Measurements from ENCODE around the gene PRKAB2.
"Not testable (repeated sequence)": the region's sequence is repeated elsewhere in the genome, so short reads cannot be mapped to it uniquely, and the experiment has no call there.

PRKAB2 gene, protein sequence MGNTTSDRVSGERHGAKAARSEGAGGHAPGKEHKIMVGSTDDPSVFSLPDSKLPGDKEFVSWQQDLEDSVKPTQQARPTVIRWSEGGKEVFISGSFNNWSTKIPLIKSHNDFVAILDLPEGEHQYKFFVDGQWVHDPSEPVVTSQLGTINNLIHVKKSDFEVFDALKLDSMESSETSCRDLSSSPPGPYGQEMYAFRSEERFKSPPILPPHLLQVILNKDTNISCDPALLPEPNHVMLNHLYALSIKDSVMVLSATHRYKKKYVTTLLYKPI

DNA sequence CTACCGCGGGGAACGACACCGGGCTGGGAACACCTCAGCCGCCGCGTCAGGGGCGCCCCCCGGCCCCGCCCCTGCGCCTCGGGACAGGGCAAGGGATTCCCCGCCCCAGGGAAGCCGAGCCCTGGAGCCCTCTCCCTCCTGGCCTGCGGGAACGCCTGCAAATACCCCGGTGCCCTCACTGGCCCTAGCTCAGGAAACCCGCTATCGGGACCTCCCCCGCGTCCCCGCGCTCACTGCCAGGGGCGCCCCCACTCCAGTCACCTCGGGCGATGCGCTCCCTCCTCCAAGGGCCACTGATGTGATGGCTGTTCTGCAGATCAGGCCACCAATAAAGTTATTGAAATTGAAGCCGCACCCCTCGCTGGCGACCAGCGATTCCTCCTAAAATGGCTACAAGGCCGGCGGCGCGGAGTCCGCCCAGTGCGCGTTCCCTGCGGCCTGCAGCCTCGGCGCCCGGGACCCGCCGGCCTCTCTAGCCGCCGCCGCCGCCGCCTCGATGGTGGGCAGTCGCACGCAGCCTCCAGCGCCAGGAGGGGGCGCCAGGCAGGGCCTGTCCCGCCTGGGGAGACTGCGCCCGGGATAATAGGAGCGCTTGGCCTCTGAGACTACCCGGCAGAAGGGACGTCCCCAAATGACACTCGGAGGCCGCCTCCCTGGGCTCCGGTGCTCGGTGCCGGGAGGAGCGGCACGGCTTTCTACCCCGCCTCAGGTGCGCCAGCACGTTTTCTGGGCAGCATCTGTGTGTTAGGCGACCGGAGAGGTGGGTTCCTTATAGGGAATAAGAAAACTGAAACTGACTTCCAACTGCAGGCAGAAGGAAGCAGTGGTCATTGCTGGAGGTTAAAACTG, at the start of gene PRKAB2:
Gene PRKAB2, minus strand, starts transcription at position 303 of the 849 bp plus-strand sequence. CDS start 326 bp downstream, outside the sequence.
- peak; percentile 92 to 93 for DNase-seq (ENCODE audit: low read depth in 2 of 2)

DNA sequence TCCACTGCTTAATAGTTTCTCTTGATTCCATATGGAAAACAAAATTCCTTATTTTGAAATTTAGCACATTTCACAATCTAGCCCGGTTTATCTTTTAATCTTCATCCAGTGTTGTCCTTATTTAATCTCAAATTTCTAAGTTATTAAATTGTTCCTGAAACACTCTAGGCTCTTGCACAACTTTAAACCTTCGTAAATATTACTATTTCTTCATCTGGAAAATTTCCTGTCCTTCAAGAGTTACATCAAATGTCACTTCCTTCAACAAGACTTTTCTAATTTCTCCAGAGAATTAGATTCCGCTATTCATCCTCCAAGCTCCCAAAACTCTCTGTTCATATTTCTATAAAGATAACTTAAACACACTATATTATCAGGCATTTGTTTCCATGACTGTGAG, 46.3 kb upstream of the PRKAB2 start:
- no peak for DNase-seq (ENCODE audit: low read depth in 2 of 2)

DNA sequence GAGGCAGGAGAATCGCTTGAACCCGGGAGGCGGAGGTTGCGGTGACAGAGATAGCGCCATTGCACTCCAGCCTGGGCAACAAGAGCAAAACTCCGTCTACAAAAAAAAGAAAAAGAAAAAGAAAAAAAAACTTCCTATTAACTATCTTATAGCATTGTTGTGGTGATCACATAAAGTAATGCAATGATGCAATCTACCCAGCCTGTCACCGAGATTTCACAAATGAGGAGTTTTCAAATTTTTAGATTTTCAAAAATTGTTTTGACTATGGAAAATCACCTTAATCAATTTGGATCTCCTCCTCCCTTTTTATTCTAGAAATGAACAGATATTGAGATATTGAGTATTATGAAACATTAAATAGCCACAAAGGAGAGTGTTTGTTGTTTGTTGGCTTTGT, 44.9 kb upstream of the PRKAB2 start:
- no peak for DNase-seq (ENCODE audit: low read depth in 2 of 2)

DNA sequence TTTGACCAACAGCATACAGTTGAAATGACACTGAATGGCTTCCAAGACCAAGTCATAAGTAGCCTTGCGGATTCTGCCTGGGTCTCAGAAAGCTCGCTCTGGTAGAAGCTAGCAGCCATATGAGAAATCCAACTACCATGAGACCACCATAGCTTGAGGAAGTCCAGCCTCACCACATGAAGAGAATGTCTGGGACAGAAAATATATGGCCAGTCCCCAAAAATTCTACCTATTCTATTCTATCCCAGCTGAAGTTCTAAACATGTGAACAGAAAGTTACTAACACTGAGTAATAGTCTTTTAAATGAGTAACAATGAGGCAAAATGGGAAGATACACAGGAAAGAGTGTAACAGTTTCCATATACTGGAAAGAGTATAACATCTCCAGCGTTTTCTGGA, 43.9 kb upstream of the PRKAB2 start:
- no peak for DNase-seq (ENCODE audit: low read depth in 2 of 2)

DNA sequence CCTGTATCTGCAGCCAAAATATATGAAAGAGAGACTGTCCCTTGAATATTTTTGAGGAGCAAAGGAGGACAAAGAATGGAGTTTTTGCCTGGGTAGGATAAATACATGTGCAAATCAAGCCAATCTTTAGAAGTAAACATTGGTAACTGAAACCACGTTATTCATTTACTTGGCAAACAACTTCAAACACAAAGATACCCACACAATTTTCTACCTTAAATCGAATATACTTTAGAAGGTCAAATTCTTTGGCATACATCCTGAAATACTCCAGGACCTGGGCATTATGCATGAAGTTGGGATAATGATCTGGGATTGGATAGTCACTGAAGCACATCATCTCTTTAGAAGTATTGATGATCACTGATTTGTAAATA, 43.3 kb upstream of the PRKAB2 start:
- DNase-seq (ENCODE audit: low read depth in 2 of 2), result no peak

DNA sequence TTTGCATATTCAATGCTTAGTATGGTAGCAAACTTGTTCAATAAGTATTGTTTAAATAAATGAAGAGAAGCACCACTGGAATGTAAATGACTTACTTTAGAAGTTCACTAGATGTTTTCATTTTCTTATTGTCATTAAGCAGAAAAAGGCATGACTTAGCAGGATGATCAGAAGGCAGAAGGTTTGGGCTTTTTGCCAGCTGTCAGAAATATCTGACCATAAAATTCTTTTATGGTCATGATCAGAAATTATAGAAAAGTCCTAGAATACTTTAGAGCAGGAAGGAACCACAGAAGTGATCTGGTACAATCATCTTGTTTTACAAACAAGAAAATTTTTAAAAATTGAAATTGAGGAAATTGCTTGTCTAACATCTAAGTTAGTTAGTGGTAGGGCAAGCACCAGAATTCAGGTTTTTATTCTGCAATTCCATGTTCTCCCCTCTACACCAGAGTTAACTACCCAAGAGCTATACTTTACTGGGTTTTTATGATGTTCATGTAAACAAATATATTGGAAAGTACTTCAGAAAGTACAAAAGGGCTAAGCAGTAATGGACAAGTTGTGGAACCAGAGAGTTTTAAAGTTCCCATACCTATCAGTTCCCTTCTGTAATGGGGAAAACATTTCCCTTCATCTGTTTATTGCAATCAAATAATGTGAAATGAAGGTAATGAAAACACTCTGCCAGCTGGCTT, 42.7 kb upstream of the PRKAB2 start:
- DNase-seq (ENCODE audit: low read depth in 2 of 2), result no peak

DNA sequence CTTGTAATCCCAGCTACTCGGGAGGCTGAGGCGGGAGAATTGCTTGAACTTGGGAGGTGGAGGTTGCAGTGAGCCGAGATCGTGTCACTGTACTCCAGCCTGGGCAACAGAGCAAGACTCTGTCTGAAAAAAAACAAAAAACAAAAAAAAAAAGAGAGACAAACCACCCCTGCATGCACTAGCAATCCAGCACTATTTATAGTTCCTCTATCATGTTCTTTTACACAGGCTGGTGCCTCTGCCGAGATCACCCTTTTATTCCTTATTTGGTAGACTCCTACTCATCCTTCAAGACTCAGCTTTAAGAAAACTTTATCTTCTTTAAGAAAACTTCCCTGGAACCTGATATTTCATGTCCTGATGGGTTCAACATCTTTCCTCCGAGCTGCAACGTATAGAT, 42.1 kb upstream of the PRKAB2 start:
- DNase-seq (ENCODE audit: low read depth in 2 of 2), result no peak

DNA sequence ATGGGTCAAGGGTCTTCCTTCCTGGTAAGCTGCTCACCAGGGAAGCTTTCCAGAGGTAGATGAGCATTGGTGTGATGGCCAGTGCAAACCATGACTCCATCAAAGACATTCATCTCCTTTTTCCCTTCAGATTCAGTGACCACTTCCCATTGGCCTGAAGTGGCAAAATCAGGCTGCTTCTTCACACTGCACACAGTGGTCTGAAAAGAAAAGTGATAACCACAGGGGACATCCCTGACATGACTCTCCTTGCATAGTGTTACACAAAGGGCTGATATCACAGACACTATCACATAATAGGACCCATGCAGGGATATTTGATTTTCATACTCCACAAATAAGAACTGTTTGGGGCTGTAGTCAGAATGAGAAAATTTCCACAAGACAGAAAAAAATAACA, 41.0 kb upstream of the PRKAB2 start:
- DNase-seq (ENCODE audit: low read depth in 2 of 2), result no peak

DNA sequence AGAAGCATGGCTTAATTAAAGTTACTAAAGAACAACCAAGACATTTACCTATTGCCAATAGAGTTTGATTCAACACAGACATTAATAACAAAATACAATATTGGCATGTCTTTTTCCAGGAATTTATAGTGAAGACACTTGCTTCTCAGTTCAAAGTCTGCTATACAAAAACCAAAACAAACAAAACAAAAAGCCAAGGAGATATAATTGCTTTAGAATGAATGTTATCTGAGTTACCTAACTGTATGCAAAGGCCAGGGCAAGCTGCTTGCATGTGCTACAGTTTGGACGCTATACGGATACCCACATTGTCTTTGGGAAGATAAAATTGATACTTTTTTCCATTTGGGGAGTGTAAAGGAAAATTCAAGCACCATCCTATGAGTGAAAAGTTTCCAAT, 39.3 kb upstream of the PRKAB2 start:
- no peak for DNase-seq (ENCODE audit: low read depth in 2 of 2)

DNA sequence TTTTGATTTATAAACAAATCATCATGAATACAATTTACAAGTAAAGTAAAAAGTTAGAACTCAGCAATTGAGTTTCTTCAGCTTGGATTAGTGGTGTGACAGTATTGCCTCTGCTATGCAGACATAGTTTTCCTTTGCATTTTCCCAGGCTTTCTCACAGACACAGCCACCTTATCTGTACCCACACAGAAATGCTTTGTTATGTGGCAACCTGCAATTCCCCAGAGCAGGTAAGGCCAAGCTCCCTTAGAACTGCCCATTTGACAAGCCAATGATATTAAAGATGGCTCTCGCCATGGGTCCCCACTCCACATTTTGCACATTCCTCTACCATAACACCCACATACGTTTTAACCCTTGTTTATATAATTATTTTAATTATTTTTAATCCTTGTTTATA, 38.7 kb upstream of the PRKAB2 start:
- DNase-seq (ENCODE audit: low read depth in 2 of 2), result no peak

DNA sequence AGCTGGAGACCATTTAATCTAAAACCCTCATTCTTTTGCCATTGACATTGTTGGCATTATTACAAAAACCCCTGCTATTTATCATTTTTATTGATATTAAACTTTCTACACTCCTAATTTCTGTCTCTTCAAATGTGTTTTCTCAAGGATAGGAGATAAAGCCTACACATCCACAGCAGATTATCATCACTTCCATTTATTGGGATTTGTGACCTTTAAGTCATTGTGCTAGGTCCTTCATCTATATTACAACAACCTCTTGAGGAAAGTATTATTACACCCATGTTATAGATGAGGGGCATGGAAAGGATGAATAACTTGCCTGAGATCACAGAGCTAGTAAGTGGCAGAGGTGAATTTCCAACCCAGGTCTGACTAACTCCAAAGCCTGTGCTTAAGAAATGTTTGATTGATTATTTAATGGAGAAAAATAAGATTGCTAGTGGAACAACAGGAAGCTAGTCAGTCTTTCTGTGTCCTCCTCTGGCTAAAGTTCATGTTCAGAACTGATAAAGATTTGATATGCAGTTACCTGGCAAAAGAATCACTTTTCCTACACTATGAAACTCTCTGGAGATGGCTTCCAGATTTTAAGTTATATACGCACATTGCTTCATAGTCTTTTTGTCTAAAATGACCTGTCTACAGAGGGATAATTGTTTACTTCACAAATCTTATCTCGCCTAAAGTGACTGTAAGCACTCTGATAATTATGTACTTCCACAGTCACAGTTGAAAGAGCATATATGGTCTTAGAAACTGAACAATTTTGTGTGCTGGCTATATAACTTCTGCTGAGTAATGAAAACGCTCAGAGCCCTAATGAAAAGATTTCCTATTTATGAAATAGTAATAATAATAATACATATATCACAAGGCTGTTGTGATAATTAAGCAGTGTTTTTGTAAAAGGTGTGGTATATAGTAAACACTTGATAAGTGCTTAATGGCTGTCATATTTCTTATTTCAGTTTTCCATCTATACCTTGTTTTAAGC, 37.9 kb upstream of the PRKAB2 start:
- DNase-seq (ENCODE audit: low read depth in 2 of 2), result no peak

DNA sequence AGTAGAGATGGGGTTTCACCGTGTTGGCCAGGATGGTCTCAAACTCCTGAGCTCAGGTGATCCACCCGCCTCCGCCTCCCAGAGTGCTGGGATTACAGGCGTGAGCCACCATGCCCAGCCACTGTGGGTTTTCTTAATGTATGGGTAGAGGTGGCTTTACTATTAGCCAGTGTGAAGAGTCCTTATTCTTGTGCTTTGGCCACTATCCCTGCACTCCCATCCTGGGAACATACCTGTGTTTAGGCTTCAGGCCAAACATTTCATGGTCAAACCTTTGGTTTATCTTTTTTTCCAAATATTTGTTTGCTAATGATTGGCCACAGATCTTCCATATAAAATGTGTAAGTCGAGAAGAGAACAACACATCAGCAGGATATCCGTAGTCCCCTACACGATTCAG, 36.3 kb upstream of the PRKAB2 start:
- DNase-seq (ENCODE audit: low read depth in 2 of 2), result no peak

DNA sequence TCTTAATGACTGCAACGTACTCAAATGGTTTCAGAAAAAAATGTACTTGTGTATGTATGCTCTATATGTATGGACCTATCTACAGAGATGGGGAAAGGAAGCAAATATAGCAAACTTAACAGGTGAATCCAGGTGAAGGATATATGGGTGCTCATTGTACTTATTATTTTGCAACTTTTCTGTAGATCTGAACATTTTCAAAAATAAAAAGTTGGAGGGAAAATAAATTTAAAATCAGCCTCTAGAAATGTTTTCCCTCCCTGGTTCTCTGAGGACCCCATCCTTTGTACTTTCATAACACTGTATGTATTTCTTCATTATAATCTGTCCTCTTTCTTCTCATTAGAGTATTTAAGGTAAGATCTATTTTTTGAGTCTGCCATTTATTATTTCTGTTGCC, 34.9 kb upstream of the PRKAB2 start:
- DNase-seq (ENCODE audit: low read depth in 2 of 2), result no peak

DNA sequence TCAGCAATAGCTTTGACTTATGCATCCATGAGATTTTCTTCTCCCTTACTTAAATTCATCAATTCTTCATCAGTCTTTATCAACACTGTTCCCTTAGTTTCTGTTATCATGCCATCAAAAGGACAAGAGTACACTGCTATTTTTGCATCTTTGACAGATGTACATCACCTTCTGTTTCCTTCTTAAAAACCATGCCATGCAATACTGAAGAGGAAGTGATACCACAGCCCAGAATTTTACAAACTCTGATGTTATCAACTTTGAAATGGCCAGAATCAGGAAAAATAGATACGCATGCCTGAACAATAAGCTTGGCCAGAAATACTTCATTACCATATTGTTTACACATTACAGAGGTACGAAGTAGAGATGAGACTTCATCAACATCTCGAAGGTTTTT, 31.8 kb upstream of the PRKAB2 start:
- DNase-seq (ENCODE audit: low read depth in 2 of 2), result no peak

DNA sequence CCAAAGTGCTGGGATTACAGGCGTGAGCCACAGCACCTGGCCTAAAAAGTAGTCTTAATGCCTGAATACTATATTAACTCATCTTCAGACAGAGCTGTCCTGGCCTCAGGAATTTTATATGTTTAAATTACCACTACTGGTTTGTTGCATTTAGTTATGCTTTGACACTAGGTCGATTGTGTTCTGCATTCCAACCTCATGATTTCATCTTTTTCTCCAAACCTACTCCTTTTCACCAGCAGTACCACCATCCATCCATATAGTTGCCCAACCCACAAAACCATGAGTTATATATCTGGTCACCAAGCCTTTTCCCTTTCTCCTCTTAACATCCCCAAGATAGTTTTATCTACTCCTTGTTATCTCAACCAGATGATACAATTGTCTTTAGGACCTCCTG, 30.3 kb upstream of the PRKAB2 start:
- no peak for DNase-seq (ENCODE audit: low read depth in 2 of 2)

DNA sequence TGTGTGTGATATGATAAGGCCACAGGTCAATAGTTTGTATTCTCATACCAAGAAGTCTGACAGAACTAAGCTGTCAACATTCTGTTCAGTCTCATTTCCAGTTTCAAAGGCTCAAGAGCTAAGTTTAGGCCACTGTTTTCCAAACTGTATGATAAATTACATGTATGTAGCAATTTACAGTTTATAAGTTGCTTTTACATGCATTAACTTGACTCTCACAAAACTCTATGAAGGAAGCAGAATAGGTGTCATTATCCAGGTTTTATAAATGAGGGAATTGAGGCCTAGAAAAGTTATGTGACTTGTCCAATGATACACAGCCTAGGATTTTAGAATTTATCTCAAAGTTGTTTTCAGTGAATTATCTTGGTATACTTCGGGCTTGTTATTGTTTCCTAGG, 29.5 kb upstream of the PRKAB2 start:
- DNase-seq (ENCODE audit: low read depth in 2 of 2), result no peak

DNA sequence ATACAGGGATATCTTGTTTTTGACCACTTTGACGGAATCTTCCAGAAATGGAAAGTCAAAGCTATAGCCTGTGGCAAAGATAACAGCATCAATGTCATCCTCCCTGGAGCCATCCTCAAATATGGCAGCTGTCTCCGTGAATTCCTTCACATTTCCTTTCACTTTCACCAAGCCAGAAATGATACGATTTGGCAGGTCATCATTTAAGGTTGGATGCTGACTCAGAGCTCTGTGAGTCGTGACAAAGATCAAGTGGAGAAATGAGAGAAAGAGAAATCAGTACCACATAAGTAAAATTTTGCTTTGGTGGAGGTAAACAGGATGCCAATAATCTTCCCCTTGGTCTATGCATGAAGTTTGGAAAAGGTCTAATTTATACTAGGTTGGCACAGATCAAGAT, 29.0 kb upstream of the PRKAB2 start:
- DNase-seq (ENCODE audit: low read depth in 2 of 2), result no peak

DNA sequence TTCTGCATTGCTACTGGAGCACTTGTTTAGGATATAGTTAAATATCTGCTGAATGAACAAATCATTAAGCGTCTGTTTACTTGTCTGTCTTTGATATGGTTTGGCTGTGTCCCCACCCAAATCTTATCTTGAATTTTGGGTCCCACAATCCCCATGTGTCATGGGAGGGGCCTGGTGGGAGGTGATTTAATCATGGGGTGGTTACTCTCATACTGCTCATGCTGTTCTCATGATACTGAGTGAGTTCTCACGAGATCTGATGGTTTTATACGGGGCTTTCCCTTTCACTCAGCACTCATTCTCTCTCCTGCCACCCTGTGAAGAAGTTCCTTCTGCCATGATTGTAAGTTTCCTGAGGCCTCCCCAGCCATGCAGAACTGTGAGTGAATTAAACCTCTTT, 25.1 kb upstream of the PRKAB2 start:
- DNase-seq (ENCODE audit: low read depth in 2 of 2), result not testable (repeated sequence)

DNA sequence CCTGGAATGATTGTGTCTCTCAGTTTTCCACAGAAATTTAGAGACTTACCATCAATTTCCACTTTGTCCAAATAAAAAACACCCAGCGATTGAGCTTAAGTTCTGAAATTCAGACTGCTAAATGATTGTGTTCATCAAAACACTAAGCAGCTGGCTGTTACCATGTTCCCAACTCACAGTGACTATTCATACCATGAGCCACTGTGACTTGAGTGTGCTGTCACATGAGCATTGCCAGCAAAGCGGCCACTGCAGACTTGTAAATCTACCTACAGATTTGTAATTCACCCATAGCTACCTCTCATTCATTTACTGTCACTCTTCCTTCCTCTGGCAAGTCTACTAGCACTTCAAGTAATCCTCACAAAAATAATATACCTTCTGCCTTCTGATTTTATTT, 17.2 kb upstream of the PRKAB2 start:
- DNase-seq (ENCODE audit: low read depth in 2 of 2), result no peak

DNA sequence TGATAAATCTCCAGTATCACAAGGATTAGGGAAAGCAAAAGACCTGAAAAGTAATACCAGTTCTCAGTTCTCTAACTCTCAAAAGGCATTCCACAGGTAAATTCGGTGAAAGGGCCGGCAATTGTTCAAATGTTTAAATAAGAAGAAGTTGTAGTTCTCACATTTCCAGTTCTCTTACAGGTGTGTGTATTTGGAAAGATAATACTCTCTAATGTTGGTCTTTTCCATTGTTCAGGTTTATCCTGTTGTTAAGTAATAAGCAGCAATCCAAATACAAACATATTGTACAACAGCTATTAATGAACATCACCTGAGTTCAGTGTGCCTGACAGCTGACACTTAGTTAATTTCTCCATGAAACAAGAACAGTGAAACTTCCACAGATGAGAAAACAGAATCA, 13.2 kb upstream of the PRKAB2 start:
- no peak for DNase-seq (ENCODE audit: low read depth in 2 of 2)

DNA sequence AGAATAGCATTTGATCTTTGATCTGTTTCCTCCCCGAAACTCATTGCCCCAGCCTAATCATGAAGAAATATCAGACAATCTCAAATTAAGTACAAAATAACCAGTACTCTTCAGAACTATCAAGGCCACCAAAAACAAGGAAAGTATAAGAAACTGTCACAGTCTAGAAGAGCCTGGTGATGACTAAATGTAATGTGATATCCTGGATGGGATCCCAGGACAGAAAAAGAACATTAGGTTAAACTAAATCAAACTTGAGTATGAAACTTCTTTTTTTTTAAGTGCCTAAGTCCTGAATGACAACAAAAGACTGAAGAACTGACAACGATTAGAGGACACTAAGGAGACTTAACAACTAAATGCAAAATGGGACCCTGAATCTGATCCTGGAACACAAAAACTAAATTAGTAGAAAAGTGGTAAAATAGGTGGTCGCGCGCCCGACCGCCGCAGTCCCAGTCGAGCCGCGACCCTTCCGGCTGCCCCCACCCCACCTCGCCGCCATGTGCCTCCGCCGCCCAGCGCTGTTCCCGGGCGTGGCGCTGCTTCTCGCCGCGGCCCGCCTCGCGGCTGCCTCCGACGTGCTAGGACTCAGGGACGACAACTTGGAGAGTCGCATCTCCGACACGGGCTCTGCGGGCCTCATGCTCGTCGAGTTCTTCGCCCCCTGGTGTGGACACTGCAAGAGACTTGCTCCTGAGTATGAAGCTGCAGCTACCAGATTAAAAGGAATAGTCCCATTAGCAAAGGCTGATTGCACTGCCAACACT, 5.5 kb upstream of the PRKAB2 start:
- no peak for DNase-seq (ENCODE audit: low read depth in 2 of 2)
